IMR-90 (cell line): ENCODE results near the gene SCG5. TPM values are rescaled to one million over a fixed set of nuclear protein-coding genes. Genes with fewer than 3 reads are reported as not detected.

ENCODE experiments used
- ATAC-seq: fragments of 200-7000 bp; cut with Tn5 transposase; 2 replicates; pipeline ENCODE4 v1.9.1; 2020; ENCODE audit warnings: low read depth, mild to moderate bottlenecking, moderate library complexity
- BruUV-seq: library from RNA; stranded (reverse); fragments of 400-500 nt; replicated peaks from 2 replicates; lab custom pipeline; 2021; lab: Mats Ljungman, UMichigan
- CTCF ChIA-PET: fragments of 300-600 bp; formaldehyde crosslinking; extraction: SDS; loops from one replicate; lab custom pipeline; 2021; ENCODE audit warnings: antibody characterized with exemption; lab: Yijun Ruan, JAX
- POLR2A ChIA-PET: fragments of 300-600 bp; sonication (Branson Sonifier 250); formaldehyde crosslinking; loops from one replicate; lab custom pipeline; 2022; ENCODE audit warnings: antibody characterized with exemption; ENCODE audit not compliant: unreplicated experiment; lab: Charles Lee
- DNase-seq: peaks from one replicate; pipeline ENCODE4 v3.0.0; 2013
- H2AFZ ChIP-seq: replicated peaks from 2 replicates; pipeline ENCODE3; 2013; ENCODE audit warnings: low read length, mild to moderate bottlenecking; ENCODE audit not compliant: poor library complexity
- H2AK5ac ChIP-seq: 2 replicates; pipeline ENCODE4 v1.6.1; 2013; ENCODE audit warnings: low read depth, low read length, inconsistent platforms
- H2AK9ac ChIP-seq: replicated peaks from 2 replicates; pipeline ENCODE3; 2013; ENCODE audit warnings: mild to moderate bottlenecking, low read depth, low read length, moderate library complexity; ENCODE audit not compliant: poor library complexity
- H2BK120ac ChIP-seq: 2 replicates; pipeline ENCODE4 v1.6.1; 2013; ENCODE audit warnings: low read depth, low read length, inconsistent platforms
- H2BK15ac ChIP-seq: 3 replicates; pipeline ENCODE4 v1.6.1; 2013; ENCODE audit warnings: low read depth, low read length, inconsistent platforms
- H2BK20ac ChIP-seq: 2 replicates; pipeline ENCODE4 v1.6.1; 2013; ENCODE audit warnings: low read depth, mild to moderate bottlenecking, inconsistent platforms, low read length, moderate library complexity
- H2BK5ac ChIP-seq: 2 replicates; pipeline ENCODE4 v1.6.1; 2013; ENCODE audit warnings: mild to moderate bottlenecking, low read depth, low read length, inconsistent platforms; ENCODE audit not compliant: poor library complexity, severe bottlenecking
- H3K14ac ChIP-seq: replicated peaks from 2 replicates; pipeline ENCODE4 v1.6.1; 2013; ENCODE audit warnings: low read depth, low read length, inconsistent platforms
- H3K18ac ChIP-seq: 2 replicates; pipeline ENCODE4 v1.6.1; 2013; ENCODE audit warnings: low read depth, low read length, control low read depth
- H3K23ac ChIP-seq: 2 replicates; pipeline ENCODE4 v1.6.1; 2013; ENCODE audit warnings: low read depth, low read length, inconsistent platforms
- H3K27ac ChIP-seq: 2 replicates; pipeline ENCODE4 v1.5.1; 2013; ENCODE audit warnings: mild to moderate bottlenecking, control low read depth, low read length; ENCODE audit not compliant: insufficient read depth
- H3K27me3 ChIP-seq: 2 replicates; pipeline ENCODE4 v1.6.1; 2013; ENCODE audit warnings: low read length; ENCODE audit not compliant: control insufficient read depth, insufficient read depth
- H3K36me3 ChIP-seq: 2 replicates; pipeline ENCODE4 v1.6.1; 2013; ENCODE audit warnings: low read length, mixed read lengths; ENCODE audit not compliant: control insufficient read depth, insufficient read depth
- H3K4ac ChIP-seq: 2 replicates; pipeline ENCODE4 v1.6.1; 2013; ENCODE audit warnings: low read depth, low read length, inconsistent platforms
- H3K4me1 ChIP-seq: 2 replicates; pipeline ENCODE4 v1.6.1; 2013; ENCODE audit warnings: low read length, mixed read lengths; ENCODE audit not compliant: control insufficient read depth, insufficient read depth
- H3K4me2 ChIP-seq: 2 replicates; pipeline ENCODE4 v1.6.1; 2013; ENCODE audit warnings: low read depth, mild to moderate bottlenecking, control low read depth, low read length, moderate library complexity
- H3K4me3 ChIP-seq: 2 replicates; pipeline ENCODE4 v1.5.1; 2013; ENCODE audit warnings: low read depth, mild to moderate bottlenecking, control low read depth, low read length, moderate library complexity; ENCODE audit not compliant: insufficient read depth
- H3K56ac ChIP-seq: 2 replicates; pipeline ENCODE4 v1.6.1; 2013; ENCODE audit warnings: low read length, inconsistent platforms; ENCODE audit not compliant: insufficient read depth; ENCODE audit errors: extremely low read depth
- H3K79me1 ChIP-seq, 2 experiments: 2 replicates each; pipeline ENCODE4 v1.6.1; 2013; ENCODE audit warnings: low read length in 2 of 2, inconsistent platforms in 1 of 2, low read depth in 1 of 2
- H3K9ac ChIP-seq: 2 replicates; pipeline ENCODE4 v1.6.1; 2013; ENCODE audit warnings: low read depth, low read length, control low read depth
- H3K9me1 ChIP-seq: 2 replicates; pipeline ENCODE4 v1.6.1; 2013; ENCODE audit warnings: low read length, inconsistent platforms; ENCODE audit not compliant: insufficient read depth
- H3K9me3 ChIP-seq: 2 replicates; pipeline ENCODE4 v1.6.1; 2013; ENCODE audit warnings: low read length; ENCODE audit not compliant: control insufficient read depth, insufficient read depth
- H4K20me1 ChIP-seq: 2 replicates; pipeline ENCODE4 v1.6.1; 2013; ENCODE audit warnings: low read length, inconsistent platforms; ENCODE audit not compliant: insufficient read depth
- H4K5ac ChIP-seq: 2 replicates; pipeline ENCODE4 v1.6.1; 2013; ENCODE audit warnings: mild to moderate bottlenecking, low read depth, low read length, control low read depth
- H4K8ac ChIP-seq, 2 experiments: 2 replicates each; pipeline ENCODE4 v1.6.1; 2013; ENCODE audit warnings: low read depth in 2 of 2, low read length in 2 of 2, control low read depth in 1 of 2, inconsistent platforms in 1 of 2
- H4K91ac ChIP-seq: 2 replicates; pipeline ENCODE4 v1.6.1; 2013; ENCODE audit warnings: low read depth, low read length, inconsistent platforms; ENCODE audit not compliant: insufficient read depth
- BHLHE40 ChIP-seq: fragments of 150-350 bp; IDR thresholded peaks from 2 replicates; pipeline ENCODE4 v1.6.1; 2016; ENCODE audit warnings: mild to moderate bottlenecking, low read depth, low read length
- CEBPB ChIP-seq: IDR thresholded peaks from 2 replicates; pipeline ENCODE4 v1.6.1; 2012; ENCODE audit warnings: low read depth, low read length, improper control_type of control experiment
- CHD1 ChIP-seq: IDR thresholded peaks from 2 replicates; pipeline ENCODE4 v1.6.1; 2012; ENCODE audit warnings: low read depth, low read length, improper control_type of control experiment
- CTCF ChIP-seq: conservative IDR thresholded peaks from 2 replicates; pipeline ENCODE4 v1.5.1; 2012; ENCODE audit warnings: mild to moderate bottlenecking, low read depth, low read length, improper control_type of control experiment
- FOS ChIP-seq: fragments of 150-350 bp; IDR thresholded peaks from 2 replicates; pipeline ENCODE4 v1.6.1; 2016; ENCODE audit warnings: low read depth, low read length
- MAFK ChIP-seq: IDR thresholded peaks from 2 replicates; pipeline ENCODE4 v1.6.1; 2012; ENCODE audit warnings: low read depth, low read length, improper control_type of control experiment
- MAZ ChIP-seq: IDR thresholded peaks from 2 replicates; pipeline ENCODE4 v1.6.1; 2012; ENCODE audit warnings: low read depth, mild to moderate bottlenecking, low read length, improper control_type of control experiment, moderate library complexity, borderline replicate concordance
- NFE2L2 ChIP-seq: fragments of 150-350 bp; IDR thresholded peaks from 2 replicates; pipeline ENCODE4 v1.6.1; 2016; ENCODE audit warnings: low read depth, mild to moderate bottlenecking, low read length
- RAD21 ChIP-seq: IDR thresholded peaks from 2 replicates; pipeline ENCODE4 v1.6.1; 2012; ENCODE audit warnings: low read length, improper control_type of control experiment
- RCOR1 ChIP-seq: IDR thresholded peaks from 2 replicates; pipeline ENCODE4 v1.6.1; 2012; ENCODE audit warnings: mild to moderate bottlenecking, low read length, improper control_type of control experiment; ENCODE audit not compliant: insufficient replicate concordance
- RFX5 ChIP-seq: IDR thresholded peaks from 2 replicates; pipeline ENCODE4 v1.8.0; 2012; ENCODE audit warnings: low read depth, mild to moderate bottlenecking, low read length, moderate library complexity
- SMC3 ChIP-seq: fragments of 150-350 bp; IDR thresholded peaks from 2 replicates; pipeline ENCODE4 v1.6.1; 2016; ENCODE audit warnings: low read depth, mild to moderate bottlenecking, antibody characterized with exemption, low read length, moderate library complexity
- USF2 ChIP-seq: fragments of 150-350 bp; IDR thresholded peaks from 2 replicates; pipeline ENCODE4 v1.6.1; 2017; ENCODE audit warnings: mild to moderate bottlenecking, antibody characterized with exemption, low read length, low read depth
- WGBS, 2 experiments: methylation state at CpG; one replicate each; pipeline versions ENCODE4 v1.1.5 to v1.1.7; 2013; ENCODE audit warnings: missing lambda C conversion rate in 2 of 2; ENCODE audit not compliant: insufficient read length in 1 of 2; ENCODE audit errors: extremely low coverage in 2 of 2; 5-methylcytosine and 5-hydroxymethylcytosine counted together
- dilution Hi-C: fragments of 300-500 bp; cut with HindIII; formaldehyde crosslinking; loops from one replicate; pipeline ENCODE4 v1.14.3; 2018; ENCODE audit warnings: low sequenced_read_pairs; ENCODE audit not compliant: unreplicated experiment
- in situ Hi-C: fragments of 300-500 bp; cut with MboI; formaldehyde crosslinking; loops from 3 replicates; pipeline ENCODE4 v1.14.3; 2019; ENCODE audit warnings: low sequenced_read_pairs, inconsistent platforms, mixed read lengths
- intact Hi-C: fragments of 100-400 bp; cut with micrococcal nuclease; formaldehyde crosslinking; loops from 2 replicates; pipeline ENCODE4 v1.10.0; 2022
- polyA plus RNA-seq, 3 experiments: library from polyadenylated mRNA; depleted of rRNA; stranded (reverse); fragments of >200 nt; gene quantifications; 2 replicates each; pipeline ENCODE4 v1.2.3, GENCODE V29; 2012; ENCODE audit warnings: low replicate concordance in 1 of 3
- total RNA-seq: library from RNA; depleted of rRNA; stranded (reverse); fragments of >200 nt; gene quantifications from 2 replicates; pipeline ENCODE4 v1.2.3, GENCODE V29; 2012
- TF ChIP-seq, protein P1 (sequence below): fragments of 150-350 bp; IDR thresholded peaks from 2 replicates; pipeline ENCODE4 v1.6.1; 2016; ENCODE audit warnings: low read depth, mild to moderate bottlenecking, low read length, moderate library complexity, borderline replicate concordance

The SCG5 gene
- total and polyA plus RNA-seq, 2 of the 4 experiments (the other 2 are of a cell fraction): 7.9 to 16.8 TPM

DNA sequence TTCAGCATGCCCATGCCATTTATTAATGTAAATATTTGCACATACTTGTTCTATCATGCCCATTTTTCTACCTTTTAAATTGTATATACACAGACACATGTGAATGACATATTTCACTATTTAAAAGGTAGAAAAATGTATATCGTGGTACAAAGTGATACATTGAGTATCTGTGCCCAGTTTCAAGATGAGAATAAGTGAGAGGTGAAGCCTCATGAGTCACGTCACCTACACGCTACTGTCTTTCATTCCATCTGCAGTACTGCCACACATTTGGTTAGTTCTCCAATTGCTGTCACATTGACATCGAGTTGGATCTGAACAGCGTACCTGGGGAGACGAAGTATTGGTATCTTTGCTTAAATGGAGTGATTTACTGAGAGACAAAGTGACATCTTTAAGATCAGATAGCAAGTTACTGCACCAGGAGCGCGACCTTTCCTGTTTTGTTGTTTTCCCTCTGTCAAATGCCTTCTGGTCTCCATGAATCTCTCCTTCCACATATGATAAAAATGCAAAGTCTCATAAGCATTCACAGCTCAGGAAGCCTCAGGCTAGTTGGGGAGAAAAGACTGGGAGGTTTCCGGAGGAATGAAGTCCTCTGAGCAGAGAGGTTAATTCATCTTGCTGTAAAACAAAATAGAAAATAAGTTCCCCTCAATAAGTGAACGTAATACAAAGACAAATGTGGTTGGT, 88.3 kb downstream of the SCG5 start:
- no peak overlapping the region for H2AFZ ChIP-seq
- no peak for DNase-seq
- TF ChIP-seq MAZ (no peak), CEBPB (no peak), NFE2L2 (no peak), FOS (no peak), SMC3 (no peak), CTCF (no peak), RFX5 (no peak), USF2 (no peak), CHD1 (no peak), RCOR1 (no peak), BHLHE40 (no peak), RAD21 (no peak), MAFK (no peak)
- TF ChIP-seq, protein P1, sequence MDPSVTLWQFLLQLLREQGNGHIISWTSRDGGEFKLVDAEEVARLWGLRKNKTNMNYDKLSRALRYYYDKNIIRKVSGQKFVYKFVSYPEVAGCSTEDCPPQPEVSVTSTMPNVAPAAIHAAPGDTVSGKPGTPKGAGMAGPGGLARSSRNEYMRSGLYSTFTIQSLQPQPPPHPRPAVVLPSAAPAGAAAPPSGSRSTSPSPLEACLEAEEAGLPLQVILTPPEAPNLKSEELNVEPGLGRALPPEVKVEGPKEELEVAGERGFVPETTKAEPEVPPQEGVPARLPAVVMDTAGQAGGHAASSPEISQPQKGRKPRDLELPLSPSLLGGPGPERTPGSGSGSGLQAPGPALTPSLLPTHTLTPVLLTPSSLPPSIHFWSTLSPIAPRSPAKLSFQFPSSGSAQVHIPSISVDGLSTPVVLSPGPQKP: no peak

More for the DNA sequence above, 88.3 kb downstream of the SCG5 start:
- Histone ChIP-seq H4K8ac (peak overlapping the region; percentile 1 to 51; a peak in 1 of 4 replicates), H3K18ac (peak overlapping the region; percentile 9; the same call in 1 of the 2 replicates), H3K14ac (peak overlapping the region; percentile 54; the same call in 1 of the 2 replicates), H3K36me3 (peaks cover 49% of the 10 kb centered on the region), H3K4me3 (no peak overlapping the region), H3K23ac (peak overlapping the region; percentile 65; the same call in 1 of the 2 replicates), H3K9me3 (no peaks in the 10 kb centered on the region), H3K79me1 (peaks cover 27 to 50% of the 10 kb centered on the region in 2 experiments), H4K91ac (no peak overlapping the region), H4K5ac (no peak overlapping the region; the same call in 1 of the 2 replicates), H3K27ac (no peak overlapping the region; the same call in 1 of the 2 replicates), H3K27me3 (no peaks in the 10 kb centered on the region), H3K4ac (peak overlapping the region; percentile 13; the same call in 1 of the 2 replicates), H3K4me2 (0 out of 2 replicates have a peak overlapping the region, but pooled peaks have one; percentile 1), H3K56ac (no peak overlapping the region), H2AK9ac (no peak overlapping the region), H3K9ac (no peak overlapping the region), H3K9me1 (peaks cover 17% of the 10 kb centered on the region), H2BK15ac (no peak overlapping the region), H3K4me1 (peaks cover 5% of the 10 kb centered on the region), H2BK20ac (peak overlapping the region; percentile 2; the same call in 1 of the 2 replicates), H2BK120ac (no peak overlapping the region), H4K20me1 (peaks cover 68% of the 10 kb centered on the region), H2AK5ac (peak overlapping the region; percentile 61), H2BK5ac (peak overlapping the region; percentile 71)
- ChIA-PET POLR2A (no interaction called here), CTCF (no interaction called here)
- dilution Hi-C loops: no loop called here
- no peak for ATAC-seq
- intact Hi-C loops: no loop called here
- in situ Hi-C loops: no loop called here
- WGBS, 2 experiments: no CpG with 5 or more reads among the region's 10 CpGs
- no TSS peak for BruUV-seq
